Kidney (tissue), 22 donors: Measurements from ENCODE around the gene HDHD2. TPM values are rescaled to one million over a fixed set of nuclear protein-coding genes. Genes with fewer than 3 reads are reported as not detected.
"Not testable (repeated sequence)": the region's sequence is repeated elsewhere in the genome, so short reads cannot be mapped to it uniquely, and the experiment has no call there.

Experiments used
- DNase-seq, 5 donors: peaks; one replicate each; pipeline ENCODE4 v3.0.0-alpha.2; 2013 to 2020
- FAIRE-seq: peaks from 2 replicates; lab custom pipeline; 2012; peaks lifted over from hg19 to GRCh38; lab: Jason Lieb, UNC
- H3K27ac ChIP-seq, 2 donors: one replicate each; pipeline ENCODE4 v1.7.0; 2013; ENCODE audit warnings: low read depth in 2 of 2, low read length in 2 of 2, inconsistent platforms in 1 of 2
- H3K27me3 ChIP-seq: one replicate; pipeline ENCODE4 v1.7.1; 2013; ENCODE audit warnings: low read length, inconsistent platforms; ENCODE audit not compliant: control insufficient read depth, insufficient read depth
- H3K36me3 ChIP-seq, 3 donors: one replicate each; pipeline versions ENCODE4 v1.7.0 to v1.7.1; 2013; ENCODE audit warnings: low read length in 3 of 3, control low read depth in 1 of 3, inconsistent platforms in 1 of 3; ENCODE audit not compliant: insufficient read depth in 3 of 3, control insufficient read depth in 2 of 3
- H3K4me1 ChIP-seq, 3 donors: one replicate each; pipeline versions ENCODE4 v1.7.0 to v1.7.1; 2013; ENCODE audit warnings: low read length in 3 of 3, inconsistent platforms in 1 of 3, low read depth in 1 of 3; ENCODE audit not compliant: control insufficient read depth in 2 of 3, insufficient read depth in 2 of 3
- H3K4me3 ChIP-seq, 3 donors: one replicate each; pipeline versions ENCODE4 v1.7.0 to v1.8.1; 2013; ENCODE audit warnings: low read length in 3 of 3, control low read depth in 1 of 3, inconsistent platforms in 1 of 3
- H3K9ac ChIP-seq, 3 donors: one replicate each; pipeline versions ENCODE4 v1.7.0 to v1.7.1; 2013; ENCODE audit warnings: low read length in 3 of 3, control low read depth in 1 of 3, inconsistent platforms in 1 of 3
- H3K9me3 ChIP-seq, 3 donors: one replicate each; pipeline versions ENCODE4 v1.7.0 to v1.7.1; 2013; ENCODE audit warnings: low read length in 3 of 3, control low read depth in 1 of 3, inconsistent platforms in 1 of 3; ENCODE audit not compliant: control insufficient read depth in 2 of 3, insufficient read depth in 1 of 3
- CTCF ChIP-seq: IDR thresholded peaks from 3 replicates; pipeline ENCODE4 v1.5.1; 2012; ENCODE audit warnings: mild to moderate bottlenecking, moderate library complexity, borderline replicate concordance; ENCODE audit not compliant: insufficient read depth; ENCODE audit errors: extremely low read depth
- intact Hi-C: fragments of 100-400 bp; cut with DNase I; formaldehyde crosslinking; loops from one replicate; pipeline ENCODE4 v1.11.1; 2022
- long read RNA-seq, 10 donors: library from polyadenylated mRNA in 1 of 10; unstranded in 1 of 10; transcript quantifications; one replicate each; pipeline ENCODE4 v2.0.0 and lab custom pipeline, GENCODE V29; 2021 to 2026
- polyA plus RNA-seq: library from polyadenylated mRNA; stranded (reverse); fragments of 350-450 nt; fragmentation: Illumina TruSeq; extraction: RNeasy Lipid Tissue Mini Kit (QIAGEN cat#74804); gene quantifications from one replicate; pipeline ENCODE4 v1.2.3, GENCODE V29; 2014; ENCODE audit warnings: low read depth, low replicate concordance; ENCODE audit not compliant: insufficient read depth
- total RNA-seq: library from RNA; stranded (reverse); fragmentation: NEBNext Ultra II Directional; extraction: Animal tissue kit (Norgen Biotek cat#: 25700); gene quantifications from one replicate; pipeline ENCODE4 v1.2.1, GENCODE V29; 2021
- donor health status: control.
- donor health status: control.
- donor health status: control.
- donor health status: control.
- donor health status: control.
- donor health status: DM: yes; HTN: yes; CAD: no.
- donor health status: Normal renal cell carcinoma (clear cell type).

The HDHD2 gene
- total RNA-seq (41.0 TPM), polyA plus RNA-seq (46.2 TPM)
- long read RNA-seq, donor 1, transcript HDHD2-201 (7 exons, 2,212 nt): major isoform, 15 of 24 reads
- long read RNA-seq, donor 1, transcript HDHD2-205 (7 exons, 2,224 nt): minor isoform, 6 of 24 reads
- long read RNA-seq, donor 1, partial matches to known transcripts: 0 of 24 reads
- long read RNA-seq, donor 1, other reads (novel, unspliced or antisense): 0 of 24 reads
- long read RNA-seq, donor 2, transcript HDHD2-201 (7 exons, 2,212 nt): major isoform, 8 of 21 reads
- long read RNA-seq, donor 2, partial matches to known transcripts: 7 of 21 reads
- long read RNA-seq, donor 2, other reads (novel, unspliced or antisense): 0 of 21 reads
- long read RNA-seq, donor 3, transcript HDHD2-201 (7 exons, 2,212 nt): major isoform, 12 of 27 reads
- long read RNA-seq, donor 3, transcript HDHD2-206 (1 exons, 3,229 nt): minor isoform, 9 of 27 reads
- long read RNA-seq, donor 3, transcript HDHD2-205 (7 exons, 2,224 nt): minor isoform, 6 of 27 reads
- long read RNA-seq, donor 3, partial matches to known transcripts: 0 of 27 reads
- long read RNA-seq, donor 3, other reads (novel, unspliced or antisense): 0 of 27 reads
- long read RNA-seq, donor 4, transcript HDHD2-205 (7 exons, 2,224 nt): minor isoform, 5 of 26 reads
- long read RNA-seq, donor 4, transcript HDHD2-201 (7 exons, 2,212 nt): major isoform, 12 of 26 reads
- long read RNA-seq, donor 4, partial matches to known transcripts: 5 of 26 reads
- long read RNA-seq, donor 4, other reads (novel, unspliced or antisense): 0 of 26 reads
- long read RNA-seq, donor 5: 0 reads
- long read RNA-seq, donor 6, transcript HDHD2-201 (7 exons, 2,212 nt): major isoform, 25 of 51 reads
- long read RNA-seq, donor 6, transcript HDHD2-206 (1 exons, 3,229 nt): minor isoform, 6 of 51 reads
- long read RNA-seq, donor 6, transcript HDHD2-205 (7 exons, 2,224 nt): minor isoform, 11 of 51 reads
- long read RNA-seq, donor 6, partial matches to known transcripts: 7 of 51 reads
- long read RNA-seq, donor 6, other reads (novel, unspliced or antisense): 0 of 51 reads
- long read RNA-seq, donor 7, transcript HDHD2-205 (7 exons, 2,224 nt): minor isoform, 14 of 41 reads
- long read RNA-seq, donor 7, transcript HDHD2-201 (7 exons, 2,212 nt): major isoform, 23 of 41 reads
- long read RNA-seq, donor 7, partial matches to known transcripts: 0 of 41 reads
- long read RNA-seq, donor 7, other reads (novel, unspliced or antisense): 4 of 41 reads
- long read RNA-seq, donor 8, partial matches to known transcripts: 0 of 9 reads
- long read RNA-seq, donor 8, other reads (novel, unspliced or antisense): 0 of 9 reads
- long read RNA-seq, donor 9, partial matches to known transcripts: 0 of 8 reads
- long read RNA-seq, donor 9, other reads (novel, unspliced or antisense): 0 of 8 reads
- long read RNA-seq, donor 10, partial matches to known transcripts: 5 of 13 reads
- long read RNA-seq, donor 10, other reads (novel, unspliced or antisense): 0 of 13 reads

GRCh38 chr18:47150029-47150823 is at the start of gene HDHD2:
Gene HDHD2 (minus strand): TSS chr18:47150500. CDS start chr18:47136439, 14,061 bp downstream.
- Histone ChIP-seq H3K4me1 (peaks cover 3 to 15% (median 9%) of the 10 kb centered on the region in 3 donors), H3K4me3 (peak within 1 kb of the TSS; percentile 90 to 99 (median 98)), H3K36me3 (peaks cover 0 to 2% (median 0%) of the 10 kb centered on the region in 3 donors), H3K27me3 (no peaks in the 10 kb centered on the region), H3K9me3 (no peaks in the 10 kb centered on the region), H3K9ac (peak within 1 kb of the TSS; percentile 88 to 95 (median 92)), H3K27ac (peak within 1 kb of the TSS; percentile 88 to 92)
- TF ChIP-seq CTCF: no peak
- peak; percentile 85 to 94 (median 92) for DNase-seq
- intact Hi-C loops: no loop called here
- no peak for FAIRE-seq

- H3K9ac ChIP-seq, H3K36me3 ChIP-seq, H3K27ac ChIP-seq, intact Hi-C loops, H3K4me1 ChIP-seq, H3K27me3 ChIP-seq, H3K9me3 ChIP-seq, FAIRE-seq, H3K4me3 ChIP-seq, DNase-seq: not testable (repeated sequence)
These were observed 45.7 kb upstream of the HDHD2 start for GRCh38 chr18:47195961-47196360.

- Histone ChIP-seq H3K9ac (no peak overlapping the region), H3K4me3 (no peak overlapping the region), H3K27me3 (no peaks in the 10 kb centered on the region), H3K36me3 (no peaks in the 10 kb centered on the region), H3K4me1 (no peaks in the 10 kb centered on the region), H3K9me3 (no peaks in the 10 kb centered on the region), H3K27ac (no peak overlapping the region)
- intact Hi-C loops: no loop called here
- peak; percentile 15 for TF ChIP-seq CTCF
- FAIRE-seq: no peak
- no peak for DNase-seq
These were observed 41.7 kb upstream of the HDHD2 start for GRCh38 chr18:47191961-47192360.
